ENCODE measurements around the gene ANKS6. TPM values are rescaled to one million over a fixed set of nuclear protein-coding genes. Genes with fewer than 3 reads are reported as not detected.

The ANKS6 gene
- total and polyA plus RNA-seq, 8 donors = 10.7 to 75.0 (median 19.5) TPM

DNA sequence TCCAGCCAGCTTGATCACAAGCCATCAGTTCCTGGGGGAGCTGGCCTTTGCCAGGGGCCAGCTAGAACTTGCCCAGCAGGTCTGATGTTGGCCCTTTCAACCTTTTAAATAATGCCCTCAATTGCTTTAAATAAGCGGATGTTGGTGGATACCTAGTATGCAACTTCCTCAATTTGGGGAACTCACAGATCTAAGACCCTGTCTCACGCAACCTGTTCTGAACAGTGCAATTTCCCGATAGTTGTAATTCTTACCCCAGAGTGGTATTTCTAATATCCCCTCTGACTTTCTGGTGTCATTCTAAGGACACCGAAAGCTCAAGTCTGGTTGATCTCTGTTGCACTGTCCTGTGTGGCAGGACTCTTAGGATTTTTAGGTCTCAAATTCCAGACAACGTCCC is 34.2 kb upstream of the ANKS6 start:
- intact Hi-C loops (cut with DNase I; ENCODE audit: low total_unique reads) = no loop called here
- 85 to 92% (median 89%) methylated on average over 5 of the region's 5 CpGs for WGBS, 5 donors
- H3K36me3 ChIP-seq = peaks cover 8 to 74% (median 55%) of the 10 kb centered on the region in 4 donors
- no peak overlapping the region for H3K27ac ChIP-seq
- TF ChIP-seq POLR2A (IDR thresholded peaks at IDR 0.05) (no peak), POLR2AphosphoS5 (IDR thresholded peaks at IDR 0.05) (no peak), EP300 (IDR thresholded peaks at IDR 0.05) (no peak)
- TF ChIP-seq, protein P1, sequence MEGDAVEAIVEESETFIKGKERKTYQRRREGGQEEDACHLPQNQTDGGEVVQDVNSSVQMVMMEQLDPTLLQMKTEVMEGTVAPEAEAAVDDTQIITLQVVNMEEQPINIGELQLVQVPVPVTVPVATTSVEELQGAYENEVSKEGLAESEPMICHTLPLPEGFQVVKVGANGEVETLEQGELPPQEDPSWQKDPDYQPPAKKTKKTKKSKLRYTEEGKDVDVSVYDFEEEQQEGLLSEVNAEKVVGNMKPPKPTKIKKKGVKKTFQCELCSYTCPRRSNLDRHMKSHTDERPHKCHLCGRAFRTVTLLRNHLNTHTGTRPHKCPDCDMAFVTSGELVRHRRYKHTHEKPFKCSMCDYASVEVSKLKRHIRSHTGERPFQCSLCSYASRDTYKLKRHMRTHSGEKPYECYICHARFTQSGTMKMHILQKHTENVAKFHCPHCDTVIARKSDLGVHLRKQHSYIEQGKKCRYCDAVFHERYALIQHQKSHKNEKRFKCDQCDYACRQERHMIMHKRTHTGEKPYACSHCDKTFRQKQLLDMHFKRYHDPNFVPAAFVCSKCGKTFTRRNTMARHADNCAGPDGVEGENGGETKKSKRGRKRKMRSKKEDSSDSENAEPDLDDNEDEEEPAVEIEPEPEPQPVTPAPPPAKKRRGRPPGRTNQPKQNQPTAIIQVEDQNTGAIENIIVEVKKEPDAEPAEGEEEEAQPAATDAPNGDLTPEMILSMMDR (IDR thresholded peaks at IDR 0.05) = no peak
- H3K4me1 ChIP-seq = peaks cover 0 to 8% (median 4%) of the 10 kb centered on the region in 4 donors
- H3K4me3 ChIP-seq = no peak overlapping the region
- no peaks in the 10 kb centered on the region for H3K27me3 ChIP-seq
- H3K9me3 ChIP-seq = no peaks in the 10 kb centered on the region
- DNase-seq = no peak

DNA sequence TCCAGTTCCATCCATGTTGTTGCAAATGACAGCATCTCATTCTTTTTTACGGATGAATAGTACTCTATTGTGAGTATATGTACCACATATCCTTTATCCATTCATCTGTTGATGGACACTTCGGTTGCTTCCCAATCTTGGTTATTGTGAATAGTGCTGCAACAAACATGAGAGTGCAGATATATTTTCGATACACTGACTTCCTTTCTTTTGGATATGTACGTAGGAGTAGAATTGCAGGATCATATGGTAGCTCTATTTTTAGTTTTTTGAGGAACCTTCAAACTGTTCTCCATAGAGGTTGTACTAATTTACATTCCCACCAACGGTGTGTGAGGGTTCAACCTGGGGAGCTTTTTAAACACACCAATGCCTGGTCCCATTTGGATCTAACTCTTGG is 33.4 kb upstream of the ANKS6 start:
- no peak overlapping the region for H3K27ac ChIP-seq
- intact Hi-C loops (cut with DNase I; ENCODE audit: low total_unique reads) = no loop called here
- no peaks in the 10 kb centered on the region for H3K9me3 ChIP-seq
- DNase-seq = no peak
- TF ChIP-seq, protein P1 (IDR thresholded peaks at IDR 0.05) = no peak
- TF ChIP-seq POLR2A (IDR thresholded peaks at IDR 0.05) (no peak), POLR2AphosphoS5 (IDR thresholded peaks at IDR 0.05) (no peak), EP300 (IDR thresholded peaks at IDR 0.05) (no peak)
- H3K36me3 ChIP-seq = peaks cover 8 to 66% (median 53%) of the 10 kb centered on the region in 4 donors
- WGBS, 5 donors = 76 to 90% (median 85%) methylated on average over 5 of the region's 5 CpGs
- no peaks in the 10 kb centered on the region for H3K27me3 ChIP-seq
- H3K4me1 ChIP-seq = peaks cover 0 to 8% (median 4%) of the 10 kb centered on the region in 4 donors
- no peak overlapping the region for H3K4me3 ChIP-seq

DNA sequence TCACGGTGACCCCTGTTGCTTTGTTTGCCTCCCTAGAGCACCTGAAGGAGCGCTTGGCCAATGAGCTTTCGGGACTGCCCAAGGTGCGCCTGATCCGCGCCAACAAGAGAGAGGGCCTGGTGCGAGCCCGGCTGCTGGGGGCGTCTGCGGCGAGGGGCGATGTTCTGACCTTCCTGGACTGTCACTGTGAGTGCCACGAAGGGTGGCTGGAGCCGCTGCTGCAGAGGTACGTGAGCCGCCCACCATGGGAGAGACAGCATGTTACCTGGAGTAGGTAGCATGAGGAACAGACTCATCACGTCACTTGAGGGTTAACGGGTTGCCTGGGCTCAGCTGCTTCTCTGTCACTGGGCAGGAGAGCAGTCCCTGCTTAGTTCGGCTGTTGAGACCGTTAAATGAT is 30.4 kb upstream of the ANKS6 start:
- 94 to 96% (median 95%) methylated on average over 20 of the region's 20 CpGs for WGBS, 5 donors
- Histone ChIP-seq H3K36me3 (peaks cover 8 to 67% (median 55%) of the 10 kb centered on the region in 4 donors), H3K27me3 (no peaks in the 10 kb centered on the region), H3K9me3 (no peaks in the 10 kb centered on the region), H3K27ac (no peak overlapping the region), H3K4me1 (peaks cover 0 to 6% (median 0%) of the 10 kb centered on the region in 4 donors), H3K4me3 (no peak overlapping the region)
- intact Hi-C loops (cut with DNase I; ENCODE audit: low total_unique reads) = no loop called here
- TF ChIP-seq POLR2AphosphoS5 (IDR thresholded peaks at IDR 0.05) = no peak
- TF ChIP-seq, protein P1 (IDR thresholded peaks at IDR 0.05) = no peak
- no peak for TF ChIP-seq EP300 (IDR thresholded peaks at IDR 0.05)
- no peak for TF ChIP-seq POLR2A (IDR thresholded peaks at IDR 0.05)
- no peak for DNase-seq

DNA sequence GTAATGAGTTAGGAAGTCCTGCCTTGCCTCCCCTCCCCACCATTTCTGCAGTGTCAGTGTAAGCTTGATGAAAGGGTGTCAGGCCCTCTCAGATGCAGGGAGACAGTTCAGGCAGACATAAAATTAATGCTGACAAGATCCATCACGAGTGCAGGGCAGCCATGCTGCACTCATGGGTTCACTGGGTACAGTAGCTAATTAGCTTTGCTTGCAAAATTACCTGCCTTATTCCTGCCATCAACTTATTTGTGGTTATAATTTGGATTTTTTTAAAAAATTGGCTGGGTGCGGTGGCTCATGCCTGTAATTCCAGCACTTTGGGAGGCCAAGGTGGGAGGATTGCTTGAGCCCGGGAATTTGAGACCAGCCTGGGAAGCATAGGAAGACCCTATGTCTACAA is 29.1 kb upstream of the ANKS6 start:
- no peak for TF ChIP-seq POLR2AphosphoS5 (IDR thresholded peaks at IDR 0.05)
- TF ChIP-seq, protein P1 (IDR thresholded peaks at IDR 0.05) = no peak
- TF ChIP-seq EP300 (IDR thresholded peaks at IDR 0.05) = no peak
- TF ChIP-seq POLR2A (IDR thresholded peaks at IDR 0.05) = no peak
- 88 to 98% (median 90%) methylated on average over 3 of the region's 3 CpGs for WGBS, 5 donors
- peaks cover 0 to 6% (median 0%) of the 10 kb centered on the region in 4 donors for H3K4me1 ChIP-seq
- H3K4me3 ChIP-seq = no peak overlapping the region
- H3K36me3 ChIP-seq = peaks cover 8 to 61% (median 48%) of the 10 kb centered on the region in 4 donors
- DNase-seq = no peak
- no peak overlapping the region for H3K27ac ChIP-seq
- intact Hi-C loops (cut with DNase I; ENCODE audit: low total_unique reads) = no loop called here
- no peaks in the 10 kb centered on the region for H3K27me3 ChIP-seq
- H3K9me3 ChIP-seq = no peaks in the 10 kb centered on the region

Measured in stomach (tissue), 9 donors.